SKM-1 treated with dmso at 0.1 percent for 144 hours (cell line): Measurements from ENCODE around the gene TTC12.

Experiments used
- DNase-seq: peaks from one replicate; lab custom pipeline; 2025; ENCODE audit not compliant: unreplicated experiment; lab: John Stamatoyannopoulos, UW

Gene TTC12

DNA sequence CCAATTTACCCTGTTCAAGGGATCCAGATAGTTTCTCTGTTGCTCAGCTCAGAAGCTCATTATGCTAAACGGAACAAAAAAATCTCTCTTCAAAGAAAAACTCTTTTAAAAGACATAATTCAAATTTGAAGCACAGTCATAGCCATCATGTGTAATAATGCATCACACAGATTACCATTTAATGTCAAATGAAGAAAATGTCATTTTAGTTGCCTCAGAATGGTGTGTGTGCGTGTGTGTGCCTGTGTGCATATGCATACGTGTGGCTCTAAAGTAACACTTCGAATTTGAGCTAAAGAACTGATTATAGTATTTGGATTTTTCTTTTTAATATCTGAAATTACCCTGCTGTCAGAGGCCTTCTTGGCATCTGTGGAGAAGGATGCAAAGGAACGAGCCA, 9.9 kb downstream of the TTC12 start:
- DNase-seq = no peak

DNA sequence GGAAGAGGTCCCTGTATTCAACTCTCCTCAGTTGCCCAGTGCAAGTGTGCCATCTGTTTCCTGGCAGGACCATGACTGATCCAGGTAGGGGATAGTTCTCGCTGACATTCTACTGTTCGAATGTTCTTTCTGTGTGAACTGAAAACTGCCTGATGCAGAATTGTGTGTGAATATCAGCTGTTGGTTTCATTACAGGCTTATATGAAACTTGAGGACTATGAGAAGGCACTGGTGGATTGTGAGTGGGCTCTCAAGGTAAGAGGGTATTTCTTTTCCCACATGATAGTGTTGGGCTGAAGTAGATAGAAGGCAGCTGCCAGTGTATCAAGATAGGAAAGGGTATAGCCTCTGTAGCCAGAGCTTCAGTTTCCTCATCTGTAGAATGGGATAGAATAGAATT, 15.3 kb downstream of the TTC12 start:
- DNase-seq = no peak

DNA sequence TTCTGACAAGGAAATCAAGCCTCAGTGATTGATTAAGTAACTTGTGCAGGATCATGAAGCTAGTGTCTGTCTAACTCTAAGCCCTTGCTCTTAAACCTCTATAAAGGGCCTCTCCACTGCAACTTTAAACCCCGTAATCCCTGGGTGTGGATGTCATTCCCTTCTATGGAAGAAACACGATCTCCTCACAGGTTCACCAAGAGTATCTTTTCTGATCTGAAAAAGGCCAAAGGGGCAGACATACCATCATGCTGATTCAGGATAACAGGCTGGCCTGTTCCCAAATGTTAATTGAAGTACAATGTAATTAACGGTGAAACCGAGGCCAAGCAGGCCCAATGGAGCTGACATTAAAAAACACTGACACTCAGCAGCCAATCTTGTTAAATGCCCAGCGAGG, 17.1 kb downstream of the TTC12 start:
- DNase-seq = no peak

DNA sequence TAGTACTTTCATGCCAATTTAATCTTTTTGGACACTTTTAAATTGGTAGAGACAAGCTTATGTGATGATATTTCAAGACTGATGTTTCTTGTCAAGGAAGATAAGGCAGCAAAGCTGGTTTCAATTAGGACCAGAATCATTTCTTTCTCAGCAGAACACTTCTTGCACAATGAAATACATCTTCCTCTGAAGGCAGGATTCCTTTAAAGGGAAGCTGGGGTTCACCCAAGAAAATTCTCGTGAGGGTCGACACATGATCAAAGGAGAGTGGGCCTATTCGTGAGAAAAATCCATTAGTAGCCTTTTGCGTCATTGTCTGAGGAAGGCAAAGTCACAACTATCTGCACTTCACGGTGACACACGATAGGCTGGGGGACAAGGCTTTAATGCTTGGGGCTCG, 17.6 kb downstream of the TTC12 start:
- no peak for DNase-seq

DNA sequence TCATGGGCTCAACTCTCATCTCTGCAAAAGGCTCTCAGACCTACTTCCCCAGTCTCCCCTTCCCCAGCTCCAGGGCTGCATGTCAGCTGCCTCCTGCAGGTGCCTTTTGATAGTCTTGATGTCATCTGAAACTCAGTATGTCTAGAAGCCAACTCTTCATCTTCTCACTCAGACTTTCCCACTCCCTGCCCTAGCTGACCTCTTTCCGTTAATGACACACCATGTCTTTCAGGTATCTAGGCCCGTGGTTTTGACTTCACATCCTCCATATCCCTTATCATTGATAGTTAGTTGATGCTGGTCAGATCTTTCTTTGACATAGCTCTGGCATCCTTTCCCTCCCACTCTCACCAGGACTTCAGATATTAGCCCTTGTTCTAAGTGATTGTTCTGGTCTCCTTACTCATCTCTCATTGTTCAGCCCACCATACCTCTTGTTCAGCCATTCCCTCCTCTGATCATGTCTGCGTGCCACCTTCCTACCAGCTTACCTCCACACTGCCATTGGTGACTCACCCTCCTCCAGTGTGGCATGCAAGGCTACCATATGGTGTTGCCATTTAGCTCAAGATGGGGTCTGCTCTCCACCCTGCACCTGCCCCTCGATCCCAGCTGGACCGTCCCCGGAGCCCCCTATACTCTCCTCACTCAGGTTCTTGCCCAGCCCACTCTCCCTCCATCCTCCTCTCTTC, 18.4 kb downstream of the TTC12 start:
- no peak for DNase-seq

DNA sequence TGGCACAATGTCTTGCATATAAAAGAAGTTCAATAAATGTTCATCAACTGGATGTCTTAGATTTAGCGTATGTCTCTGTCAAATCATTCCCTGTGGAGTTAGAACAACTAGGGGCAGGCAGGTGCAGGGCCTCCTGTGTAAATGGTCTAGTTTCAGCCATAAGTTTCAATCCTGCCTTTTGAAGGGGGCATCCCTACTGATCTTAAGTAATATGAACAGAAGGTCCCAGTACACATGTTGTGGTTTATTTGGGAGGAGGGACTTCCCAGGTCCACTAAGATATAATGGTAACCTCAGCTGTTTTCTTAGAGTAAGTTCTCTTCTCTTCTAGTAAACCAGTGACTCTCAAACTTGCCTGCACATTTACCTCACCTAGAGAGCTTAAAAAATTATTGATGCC, 19.8 kb downstream of the TTC12 start:
- DNase-seq = no peak

DNA sequence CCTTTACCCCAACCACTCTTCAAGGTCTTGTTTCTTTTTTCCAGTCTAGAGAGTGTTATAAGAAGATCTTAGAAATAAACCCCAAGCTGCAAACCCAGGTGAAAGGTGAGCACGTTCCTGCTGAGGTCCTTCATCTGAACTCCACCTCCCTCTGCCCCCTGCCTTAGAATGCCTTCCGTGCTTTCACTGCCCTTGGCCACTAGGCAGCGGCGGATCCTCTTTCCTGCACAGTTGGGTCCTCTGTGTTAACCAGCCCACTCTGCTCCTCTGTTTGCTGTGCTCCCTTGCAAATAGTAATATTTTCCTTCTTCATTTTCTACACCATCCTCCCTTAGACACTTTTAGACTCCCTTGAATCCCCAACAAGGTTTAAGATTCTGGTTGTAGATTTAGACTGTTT, 24.3 kb downstream of the TTC12 start:
- DNase-seq = no peak

DNA sequence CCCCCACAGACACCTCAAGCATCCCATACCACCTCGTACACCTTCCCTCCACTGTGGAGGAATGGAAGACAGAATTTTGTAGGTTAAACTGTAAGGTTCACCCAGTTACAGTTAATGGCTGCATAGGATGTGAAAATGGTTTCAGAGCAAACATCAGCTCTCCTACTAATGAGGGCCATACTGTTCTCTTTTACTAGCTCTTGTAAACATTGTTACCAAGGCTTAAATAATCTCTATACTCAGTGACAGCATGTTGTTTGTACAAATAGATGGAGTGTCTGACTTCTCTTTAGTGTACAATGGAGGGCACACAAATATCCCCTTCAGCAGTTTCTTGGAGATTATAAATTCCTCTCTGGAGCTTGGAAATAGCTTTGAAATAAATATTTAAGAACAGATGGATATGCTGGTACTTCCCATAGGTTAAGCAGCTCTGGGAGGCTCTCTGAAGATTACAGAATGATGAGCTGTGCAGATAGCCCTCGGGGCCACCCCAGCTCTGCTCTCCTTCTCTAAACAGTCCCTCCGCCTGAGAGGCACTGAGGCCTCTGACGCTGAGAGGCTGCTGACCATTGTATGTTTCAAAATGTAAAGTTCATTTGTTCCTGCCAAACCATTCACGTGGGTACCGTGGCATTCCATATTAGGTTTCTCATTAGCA, 25.7 kb downstream of the TTC12 start:
- no peak for DNase-seq

DNA sequence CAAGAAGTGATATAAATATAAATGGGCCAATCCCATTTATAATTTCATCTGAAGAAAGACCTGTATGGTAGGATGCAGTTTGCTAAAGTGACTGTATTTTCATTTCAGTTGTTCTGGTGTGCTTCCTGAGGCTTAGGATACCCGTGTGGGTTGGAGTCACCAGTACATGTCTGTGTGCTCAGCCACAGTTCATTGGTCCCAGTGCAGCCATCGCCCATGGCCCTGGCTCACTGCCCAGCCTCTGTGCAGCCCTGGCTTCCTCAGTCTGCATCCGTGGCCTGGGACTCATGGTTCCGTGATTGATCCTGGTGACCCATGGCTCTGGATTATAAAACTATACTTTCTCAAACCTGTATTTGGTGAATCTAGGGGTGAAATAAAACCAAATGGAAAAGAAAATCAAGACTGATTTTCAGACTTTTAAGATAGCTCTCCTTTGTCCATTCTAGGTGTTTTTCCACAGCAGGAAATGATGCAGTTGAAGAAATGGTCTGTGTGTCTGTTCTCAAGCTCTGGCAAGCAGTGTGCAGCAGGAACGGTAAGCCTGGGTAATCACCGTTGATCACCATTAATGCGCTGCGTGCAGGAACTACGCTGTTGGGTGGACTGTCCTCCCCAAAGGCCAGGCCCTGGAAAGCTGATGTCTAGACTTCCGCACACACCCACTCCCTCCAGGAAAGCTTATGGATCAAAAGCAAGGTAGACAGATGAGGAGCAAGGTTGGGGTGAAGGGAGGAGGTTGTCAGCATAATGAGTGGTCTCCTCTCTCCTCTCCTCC, 27.2 kb downstream of the TTC12 start:
- DNase-seq = no peak

DNA sequence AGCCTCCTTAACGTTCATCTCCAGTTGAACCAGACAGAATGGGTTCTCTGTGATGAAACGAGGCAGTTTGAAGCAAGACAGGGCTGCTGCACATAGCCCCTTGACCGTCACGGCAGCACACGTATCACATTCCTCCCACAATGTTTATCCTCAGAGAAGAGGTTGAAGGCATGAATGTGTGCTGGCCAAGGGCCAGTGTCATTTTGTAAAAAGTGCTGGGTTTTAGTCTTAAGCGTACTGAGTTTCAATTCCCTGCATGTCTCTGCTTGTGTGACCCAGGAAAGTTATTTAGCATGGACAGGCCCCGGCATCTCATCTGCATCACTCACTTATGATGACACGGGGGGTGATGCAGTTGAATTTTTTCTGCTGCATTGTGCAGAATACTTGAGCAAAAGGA, 31.6 kb downstream of the TTC12 start:
- no peak for DNase-seq

DNA sequence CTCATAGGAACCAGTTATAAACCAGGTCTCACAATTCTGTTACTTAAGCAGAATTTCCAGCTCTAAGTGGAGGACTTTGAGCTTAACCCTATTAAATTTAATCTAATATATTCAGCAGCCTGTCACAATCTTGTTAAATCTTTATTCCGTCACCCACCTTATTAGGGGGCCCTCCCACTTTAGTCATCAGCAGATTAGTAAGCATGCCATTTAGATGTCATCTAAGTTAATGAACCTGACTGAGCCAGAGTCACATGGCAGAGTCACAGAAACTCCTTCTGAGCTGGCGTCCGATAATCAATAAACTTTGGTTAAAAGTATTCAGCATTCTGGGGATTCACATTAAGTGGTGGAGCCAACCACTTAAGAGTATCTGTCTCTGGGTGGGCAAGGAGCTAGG, 35.1 kb downstream of the TTC12 start:
- no peak for DNase-seq

DNA sequence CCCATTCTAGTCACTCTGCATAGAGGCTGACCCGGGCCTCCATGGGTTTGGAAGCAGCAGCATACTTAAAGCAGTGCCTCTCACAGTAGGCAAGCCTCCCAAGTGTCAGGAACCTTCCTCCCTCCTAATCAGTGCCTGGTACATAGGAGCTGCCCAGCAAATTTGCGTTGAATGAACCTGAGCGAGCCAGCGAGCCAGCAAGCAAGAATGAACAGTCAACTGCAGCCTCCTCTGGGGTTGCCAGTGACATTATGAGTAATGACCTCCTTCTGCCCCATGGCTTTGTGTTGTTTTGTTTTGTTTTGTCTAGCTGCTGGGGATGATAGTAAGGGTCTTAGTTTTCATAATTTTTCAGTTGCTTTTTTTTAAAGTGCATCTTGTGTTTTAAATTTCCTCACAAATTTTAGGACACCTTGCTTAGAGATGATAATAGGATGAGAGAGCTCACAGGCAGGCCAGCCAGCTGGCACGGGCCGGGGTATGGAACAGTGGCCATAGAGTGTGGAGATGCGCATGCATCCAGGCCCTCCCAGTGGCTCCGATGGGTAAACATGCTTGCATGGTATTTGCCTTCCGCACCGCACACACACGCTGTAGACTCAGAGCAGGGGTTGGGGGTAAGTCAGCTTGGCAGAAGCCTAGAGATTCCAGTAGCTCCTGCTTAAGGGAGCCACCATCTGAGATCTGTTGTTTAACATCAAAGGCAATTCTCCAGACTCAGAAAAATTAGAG, 36.1 kb downstream of the TTC12 start:
- DNase-seq = no peak

DNA sequence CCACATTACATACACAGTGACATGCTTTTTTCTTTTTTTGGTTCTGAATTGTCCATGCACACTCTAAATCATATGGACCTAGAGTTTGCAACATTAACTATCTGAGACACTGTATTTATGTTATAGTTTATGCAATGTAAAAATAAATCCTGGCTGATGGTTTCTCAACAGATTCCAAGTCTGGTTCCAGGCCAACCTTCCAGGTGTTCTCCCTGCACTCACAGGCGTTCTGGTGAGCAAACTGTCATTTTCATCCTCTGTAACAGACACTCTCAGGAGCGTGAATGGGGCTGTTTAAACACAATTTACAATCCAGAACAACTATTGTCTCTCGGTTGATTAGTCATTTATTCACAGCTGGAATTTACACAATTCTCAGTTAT, 36.7 kb downstream of the TTC12 start:
- DNase-seq = no peak

DNA sequence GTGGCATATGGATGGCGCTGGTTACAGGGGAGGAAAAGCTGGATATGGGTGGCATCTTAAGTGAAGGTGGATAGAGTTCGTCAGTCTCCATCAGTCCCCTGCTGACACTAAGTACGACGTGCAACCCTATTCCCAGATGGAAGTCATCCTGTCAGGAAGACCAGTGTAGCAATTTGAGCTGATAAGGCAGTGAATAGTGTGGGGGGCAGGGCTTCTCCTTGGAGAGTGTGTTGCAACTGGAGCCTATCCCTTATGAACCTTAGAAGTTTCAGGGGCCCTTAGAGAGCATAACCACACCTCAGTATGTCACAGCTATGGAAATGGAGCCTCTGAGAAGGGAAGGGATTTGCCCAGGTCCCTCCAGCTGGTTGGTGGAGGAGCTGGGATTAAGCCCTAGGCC, 37.1 kb downstream of the TTC12 start:
- no peak for DNase-seq

DNA sequence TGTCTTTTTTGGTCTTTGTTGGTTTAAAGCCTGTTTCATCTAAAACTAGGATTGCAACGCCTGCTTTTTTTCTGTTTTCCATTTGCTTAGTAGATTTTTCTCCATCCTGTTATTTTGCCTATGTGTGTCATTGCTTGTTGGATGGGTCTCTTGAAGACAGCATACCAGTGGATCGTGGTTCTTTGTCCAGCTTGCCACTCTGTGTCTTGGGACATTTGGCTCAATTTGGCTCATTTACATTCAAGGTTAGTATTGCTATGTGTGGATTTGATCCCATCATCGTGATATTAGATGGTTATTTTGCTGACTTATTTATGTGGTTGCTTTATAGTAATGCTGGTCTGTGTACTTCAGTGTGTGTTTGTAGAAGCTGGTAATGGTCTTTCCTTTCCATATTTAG, 41.8 kb downstream of the TTC12 start:
- no peak for DNase-seq

DNA sequence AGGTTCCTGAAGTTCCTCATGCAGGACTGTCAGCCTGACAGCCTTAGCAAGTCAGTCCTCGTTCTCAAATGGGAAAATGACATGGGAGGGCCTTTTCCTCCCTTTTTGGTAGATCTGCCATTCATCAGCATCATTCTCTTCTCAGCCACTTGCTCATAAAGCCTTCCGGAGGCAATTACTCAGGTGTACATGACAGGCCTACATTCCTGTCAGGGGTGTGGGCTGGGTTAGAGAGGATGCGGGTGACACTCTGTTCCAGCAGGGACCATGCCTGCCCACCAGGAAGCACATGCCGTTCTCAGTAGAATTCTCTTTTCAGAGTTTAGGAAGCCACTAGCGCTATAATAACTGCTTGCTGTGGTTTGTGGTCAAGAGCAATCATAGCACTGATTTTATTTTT, 49.0 kb downstream of the TTC12 start:
- DNase-seq = no peak

DNA sequence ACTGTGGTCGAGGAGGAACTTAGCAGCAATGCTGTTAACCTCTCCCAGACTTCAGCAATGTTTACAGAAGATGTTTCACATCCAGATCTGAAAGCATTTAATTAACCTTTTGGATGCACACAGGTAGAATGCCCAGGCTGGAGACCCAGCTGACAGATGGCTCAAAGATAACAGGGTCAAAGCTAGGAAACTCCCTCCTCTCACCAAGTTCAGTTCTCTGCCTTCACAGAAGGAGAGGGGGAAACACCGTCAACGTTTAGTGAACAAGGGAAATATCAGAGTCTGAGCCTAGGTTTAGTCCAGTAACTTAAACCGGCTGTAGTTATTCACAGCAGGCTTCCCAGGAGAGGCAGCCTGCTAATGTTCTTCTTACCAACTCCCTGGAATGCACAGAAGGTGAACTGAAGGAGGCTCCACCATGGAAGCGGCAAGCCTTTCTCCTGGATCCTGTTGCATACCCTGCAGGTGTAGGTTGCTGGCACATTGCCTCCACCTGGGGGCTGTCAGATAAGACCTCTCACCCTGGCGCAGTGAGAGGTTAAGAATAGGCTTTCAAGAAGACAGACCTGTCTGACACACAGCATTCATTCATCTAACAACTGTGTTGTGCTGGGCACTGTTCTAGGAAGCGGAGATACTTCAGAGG, 49.7 kb downstream of the TTC12 start:
- no peak for DNase-seq

DNA sequence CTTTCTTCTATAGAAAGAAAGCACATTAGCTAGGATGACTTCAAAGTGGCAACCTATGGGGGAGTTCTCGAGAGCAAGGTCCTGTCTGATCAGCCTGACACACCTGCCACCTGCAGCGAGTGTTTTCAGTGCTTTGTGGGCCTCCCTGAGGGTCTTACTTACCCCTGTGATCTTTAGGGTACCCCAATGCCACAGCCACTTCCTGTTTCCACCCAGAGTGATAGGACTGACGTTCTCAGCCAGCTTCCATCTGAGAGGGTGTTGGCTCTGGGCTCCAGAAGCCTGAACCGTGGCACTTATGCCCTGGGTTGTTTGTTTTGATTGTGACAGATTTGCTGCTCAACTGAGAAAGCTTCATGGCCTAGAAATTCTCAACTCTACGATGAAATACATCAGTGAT, 51.5 kb downstream of the TTC12 start:
- DNase-seq = no peak

DNA sequence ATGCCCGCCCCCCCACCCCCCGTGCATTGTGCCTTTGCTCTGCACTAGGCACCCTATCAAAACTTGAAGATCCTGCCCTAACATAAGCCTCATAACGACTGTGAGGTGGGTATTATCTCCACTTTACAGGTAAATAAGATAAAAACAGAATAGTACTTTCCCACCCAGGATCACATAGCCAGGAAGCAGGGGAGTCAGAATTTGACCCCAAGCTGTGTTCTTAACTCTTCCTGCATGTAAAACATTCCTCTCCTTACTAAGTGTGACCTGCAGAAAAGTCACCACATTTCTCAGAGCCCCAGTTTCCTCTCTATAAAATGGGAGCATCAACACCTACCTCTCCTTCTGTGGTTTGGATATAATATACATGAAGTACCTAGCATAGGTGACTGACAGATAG, 55.0 kb downstream of the TTC12 start:
- DNase-seq = no peak

DNA sequence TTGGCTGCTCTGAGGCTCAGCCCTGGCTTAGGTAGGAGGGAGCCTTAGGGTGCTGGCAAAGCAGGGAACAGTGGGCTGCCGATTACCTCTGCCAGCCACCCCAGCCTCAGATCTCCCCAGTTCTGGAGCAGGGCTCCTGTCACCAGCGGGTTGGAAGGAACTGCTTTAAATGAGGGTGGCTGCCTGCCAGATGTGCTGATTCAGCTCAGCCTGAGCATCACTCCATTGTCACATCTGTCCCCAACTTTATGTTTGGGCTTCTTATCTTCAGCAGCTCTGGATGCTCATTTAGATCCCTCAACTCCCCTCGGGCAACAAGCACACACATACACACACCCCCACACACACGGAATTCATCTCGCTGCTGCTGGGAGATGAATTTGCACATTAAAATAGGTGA, 56.3 kb downstream of the TTC12 start:
- no peak for DNase-seq

DNA sequence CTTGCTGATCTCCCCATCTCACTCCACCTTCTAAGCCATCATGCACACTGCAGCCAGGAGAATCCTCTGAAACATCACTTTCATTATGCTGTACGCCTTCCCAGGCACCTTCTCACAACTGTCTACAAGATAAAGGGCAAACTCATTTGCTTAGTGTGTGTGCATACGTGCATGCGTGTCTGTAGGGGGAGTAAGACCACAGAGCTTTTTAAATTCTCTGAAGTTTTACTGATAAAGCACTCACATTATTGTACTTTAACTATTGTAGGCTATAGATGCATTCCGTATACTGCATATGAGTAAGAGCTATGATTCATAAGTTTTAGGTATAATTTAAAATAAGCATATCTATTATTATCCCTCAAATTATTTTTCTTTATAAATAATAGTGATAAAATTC, 57.9 kb downstream of the TTC12 start:
- no peak for DNase-seq
